A549 (cell line): Measurements from ENCODE around the gene NFX1. TPM values are rescaled to one million over a fixed set of nuclear protein-coding genes. Genes with fewer than 3 reads are reported as not detected.

Experiments used
- ATAC-seq, 2 experiments: fragments of 200-7000 bp in 1 of 2; fragments of >200 bp in 1 of 2; cut with Nextera tagmentation in 1 of 2; cut with Tn5 transposase in 1 of 2; 3 replicates each; pipeline versions ENCODE4 v1.8.0 to v1.9.1; 2018 to 2020; ENCODE audit warnings: mild to moderate bottlenecking in 1 of 2, moderate library complexity in 1 of 2
- CTCF ChIA-PET: fragments of 300-600 bp; sonication (Branson Sonifier 250); formaldehyde crosslinking; extraction: SDS; loops from one replicate; lab custom pipeline; 2021; ENCODE audit warnings: antibody characterized with exemption, inconsistent platforms; lab: Yijun Ruan, JAX
- POLR2A ChIA-PET: fragments of 350-600 bp; formaldehyde crosslinking; extraction: SDS; loops from one replicate; lab custom pipeline; 2021; ENCODE audit warnings: antibody characterized with exemption, inconsistent platforms; lab: Yijun Ruan, JAX
- DNase-seq, 2 experiments: peaks; one replicate each; pipeline versions ENCODE4 v3.0.0 to v3.0.0-alpha.2; 2011 to 2016; ENCODE audit warnings: low read depth in 1 of 2, low spot score in 1 of 2
- FAIRE-seq: peaks from 2 replicates; lab custom pipeline; 2011; peaks lifted over from hg19 to GRCh38; lab: Jason Lieb, UNC
- H3K27ac ChIP-seq, 2 experiments: fragments of >200 bp; sonication (Bioruptor Twin); formaldehyde crosslinking; 3 replicates each; pipeline ENCODE4 v1.5.1; 2016 to 2017
- H3K4me1 ChIP-seq: fragments of >200 bp; sonication (Bioruptor Twin); formaldehyde crosslinking; 3 replicates; pipeline ENCODE4 v1.6.1; 2016
- H3K4me2 ChIP-seq: fragments of >200 bp; sonication (Bioruptor Twin); formaldehyde crosslinking; 3 replicates; pipeline ENCODE4 v1.6.1; 2016
- H3K4me3 ChIP-seq: fragments of >200 bp; sonication (Bioruptor Twin); formaldehyde crosslinking; 3 replicates; pipeline ENCODE4 v1.5.1; 2016
- H3K9me3 ChIP-seq: fragments of >200 bp; sonication (Bioruptor Twin); formaldehyde crosslinking; 3 replicates; pipeline ENCODE4 v1.6.1; 2016
- CBX2 ChIP-seq: fragments of 200-600 bp; sonication (generic); IDR thresholded peaks from 2 replicates; pipeline ENCODE4 v1.6.1; 2016; ENCODE audit warnings: low read depth, mild to moderate bottlenecking, borderline replicate concordance
- CBX8 ChIP-seq: fragments of 200-600 bp; sonication (generic); IDR thresholded peaks from 2 replicates; pipeline ENCODE4 v1.6.1; 2016
- CEBPB ChIP-seq, 2 experiments: fragments of >200 bp in 1 of 2; sonication (Bioruptor Twin) in 1 of 2; formaldehyde crosslinking in 1 of 2; IDR thresholded peaks; 2 replicates each; pipeline ENCODE4 v1.6.1; 2012 to 2016
- EHF ChIP-seq: fragments of 250-450 bp; sonication (Bioruptor Pico); IDR thresholded peaks from 2 replicates; pipeline ENCODE4 v1.5.0; 2020; ENCODE audit warnings: mild to moderate bottlenecking
- EP300 ChIP-seq, 2 experiments: fragments of >200 bp; sonication (Bioruptor Twin); formaldehyde crosslinking; IDR thresholded peaks; 2 replicates in 1 of 2; 3 replicates in 1 of 2; pipeline ENCODE4 v1.6.1; 2016 to 2017
- ESRRA ChIP-seq: fragments of 150-350 bp; IDR thresholded peaks from 2 replicates; pipeline ENCODE4 v1.6.1; 2014; ENCODE audit warnings: mild to moderate bottlenecking, low read length, borderline replicate concordance
- FOSL2 ChIP-seq, 2 experiments: fragments of 450-650 bp in 1 of 2; fragments of >200 bp in 1 of 2; sonication (Bioruptor Twin) in 1 of 2; formaldehyde crosslinking; IDR thresholded peaks; 2 replicates each; pipeline versions ENCODE4 v1.5.0 to v1.6.1; 2016 to 2020; ENCODE audit warnings: mild to moderate bottlenecking in 1 of 2, moderate library complexity in 1 of 2
- FOXS1 ChIP-seq: fragments of 250-450 bp; sonication (Bioruptor Pico); IDR thresholded peaks from 2 replicates; pipeline ENCODE4 v1.5.0; 2020; ENCODE audit warnings: mild to moderate bottlenecking, moderate library complexity
- HES2 ChIP-seq: fragments of >200 bp; sonication (Bioruptor Twin); formaldehyde crosslinking; IDR thresholded peaks from 2 replicates; pipeline ENCODE4 v1.6.1; 2016
- HEYL ChIP-seq: fragments of 250-450 bp; sonication (Bioruptor Pico); IDR thresholded peaks from 2 replicates; pipeline ENCODE4 v1.8.0; 2021; ENCODE audit warnings: mild to moderate bottlenecking, moderate library complexity
- KDM5A ChIP-seq: fragments of 200-600 bp; sonication (generic); IDR thresholded peaks from 2 replicates; pipeline ENCODE4 v1.6.1; 2016; ENCODE audit warnings: antibody characterized with exemption, mild to moderate bottlenecking
- MAZ ChIP-seq: fragments of 150-350 bp; IDR thresholded peaks from 2 replicates; pipeline ENCODE4 v1.6.1; 2014; ENCODE audit warnings: antibody characterized with exemption, low read depth, low read length, borderline replicate concordance
- NFE2L2 ChIP-seq: fragments of 150-350 bp; conservative IDR thresholded peaks from 2 replicates; pipeline ENCODE4 v1.6.1; 2014; ENCODE audit warnings: low read length
- NPAS2 ChIP-seq: fragments of 250-450 bp; sonication (Bioruptor Pico); IDR thresholded peaks from 2 replicates; pipeline ENCODE4 v1.8.0; 2022; ENCODE audit warnings: mild to moderate bottlenecking, moderate library complexity, borderline replicate concordance
- PBX3 ChIP-seq: IDR thresholded peaks from 2 replicates; pipeline ENCODE4 v1.6.1; 2012
- POLR2AphosphoS2 ChIP-seq: conservative IDR thresholded peaks from 2 replicates; pipeline ENCODE4 v1.6.1; 2012; ENCODE audit warnings: low read length, improper control_type of control experiment, inconsistent platforms
- RARB ChIP-seq: fragments of 250-450 bp; sonication (Bioruptor Pico); IDR thresholded peaks from 2 replicates; pipeline ENCODE4 v1.8.0; 2021; ENCODE audit warnings: mild to moderate bottlenecking, moderate library complexity
- REST ChIP-seq: fragments of 200-600 bp; sonication (generic); IDR thresholded peaks from 2 replicates; pipeline ENCODE4 v1.6.1; 2016; ENCODE audit warnings: antibody characterized with exemption, mild to moderate bottlenecking, moderate library complexity
- ZC3H11A ChIP-seq: fragments of 450-650 bp; IDR thresholded peaks from 2 replicates; pipeline ENCODE4 v1.6.1; 2014; ENCODE audit warnings: antibody characterized with exemption, mild to moderate bottlenecking
- ZFP36 ChIP-seq: fragments of 450-650 bp; IDR thresholded peaks from 2 replicates; pipeline ENCODE4 v1.6.1; 2014; ENCODE audit warnings: borderline replicate concordance; ENCODE audit not compliant: partially characterized antibody
- ZSCAN20 ChIP-seq: fragments of 250-450 bp; sonication (Bioruptor Pico); IDR thresholded peaks from 2 replicates; pipeline ENCODE4 v1.8.0; 2022; ENCODE audit warnings: mild to moderate bottlenecking, moderate library complexity
- WGBS: methylation state at CpG from one replicate; pipeline ENCODE4 v1.1.6; 2017; ENCODE audit errors: missing lambda C conversion rate; 5-methylcytosine and 5-hydroxymethylcytosine counted together
- polyA plus RNA-seq, 4 experiments: library from polyadenylated mRNA; depleted of rRNA in 3 of 4; stranded (reverse); fragments of >200 nt; fragmentation: RNase III in 1 of 4; extraction: RNeasy Plus Mini Kit Qiagen cat#74134 plus additional on column Dnase treatment in 1 of 4; gene quantifications; 2 replicates in 3 of 4; 3 replicates in 1 of 4; pipeline ENCODE4 v1.2.3, GENCODE V29; 2011 to 2017
- TF ChIP-seq, protein P1 (sequence below): fragments of 450-650 bp; IDR thresholded peaks from 2 replicates; pipeline ENCODE4 v1.6.1; 2014; ENCODE audit warnings: antibody characterized with exemption

Gene NFX1
- polyA plus RNA-seq, 2 of the 4 experiments (the other 2 are of a cell fraction) = 24.8 to 41.2 TPM

- ATAC-seq = peak; percentile 49 to 60
- peaks cover 48% of the 10 kb centered on the region for H3K4me1 ChIP-seq
- no peak for DNase-seq
- ChIA-PET POLR2A (interaction anchor here (0.5 to 1.7 kb wide), 18 partner anchors 10 to 531 kb away, joined by 3 to 13 read pairs (median 5); partner anchors contain the start of genes B4GALT1, BAG1, CHMP5 and DNAJA1), CTCF (interaction anchor here (0.8 to 2.6 kb wide), 10 partner anchors 9 to 432 kb away, joined by 3 to 7 read pairs (median 4); partner anchors contain the start of gene AQP3)
- peak overlapping the region; percentile 91 for H3K4me2 ChIP-seq
- H3K4me3 ChIP-seq = peak overlapping the region; percentile 66
- H3K27ac ChIP-seq = peak overlapping the region; percentile 91 to 99
- no peak for FAIRE-seq
- 3% methylated on average over 13 of the region's 14 CpGs for WGBS
- TF ChIP-seq HES2 = no peak
- no peak for TF ChIP-seq CBX8
- no peak for TF ChIP-seq PBX3
- no peak for TF ChIP-seq RARB
- TF ChIP-seq NPAS2 = no peak
- no peak for TF ChIP-seq FOXS1 (CRISPR knock-in tag)
- TF ChIP-seq KDM5A = no peak
- TF ChIP-seq ZSCAN20 (CRISPR knock-in tag) = no peak
- TF ChIP-seq MAZ = no peak
- no peak for TF ChIP-seq CEBPB (IDR thresholded peaks at IDR 0.05)
- no peak for TF ChIP-seq HEYL (CRISPR knock-in tag)
- H3K9me3 ChIP-seq = no peaks in the 10 kb centered on the region
Measured at GRCh38 chr9:33289936-33290246, 425 bp upstream of the NFX1 start.

GRCh38 chr9:33291031-33291397, 698 bp downstream of the NFX1 start:
- WGBS = 4% methylated on average over 7 of the region's 7 CpGs
- H3K4me2 ChIP-seq = peak overlapping the region; percentile 78
- ATAC-seq (no peak), DNase-seq (no peak), FAIRE-seq (no peak)
- H3K4me3 ChIP-seq = peak overlapping the region; percentile 66
- CTCF ChIA-PET = interaction anchor here (1.1 to 2.6 kb wide), 5 partner anchors 10 to 175 kb away, joined by 3 to 7 read pairs (median 4); no protein-coding TSS in a partner anchor
- H3K27ac ChIP-seq = peak overlapping the region; percentile 91 to 99
- TF ChIP-seq CEBPB (IDR thresholded peaks at IDR 0.05) (no peak), HEYL (CRISPR knock-in tag) (no peak), POLR2AphosphoS2 (peak; percentile 8; the same call in 1 of the 2 replicates), REST (no peak), ZFP36 (no peak), KDM5A (no peak), CBX2 (no peak), EP300 (IDR thresholded peaks at IDR 0.05) (no peak), ESRRA (0 out of 2 replicates have a peak, but pooled peaks have one; percentile 42), FOSL2 (IDR thresholded peaks at IDR 0.05) (no peak), FOSL2 (CRISPR knock-in tag; IDR thresholded peaks at IDR 0.05) (peak; percentile 72), EHF (no peak), NFE2L2 (no peak), ZC3H11A (no peak), MAZ (no peak)
- TF ChIP-seq, protein P1, sequence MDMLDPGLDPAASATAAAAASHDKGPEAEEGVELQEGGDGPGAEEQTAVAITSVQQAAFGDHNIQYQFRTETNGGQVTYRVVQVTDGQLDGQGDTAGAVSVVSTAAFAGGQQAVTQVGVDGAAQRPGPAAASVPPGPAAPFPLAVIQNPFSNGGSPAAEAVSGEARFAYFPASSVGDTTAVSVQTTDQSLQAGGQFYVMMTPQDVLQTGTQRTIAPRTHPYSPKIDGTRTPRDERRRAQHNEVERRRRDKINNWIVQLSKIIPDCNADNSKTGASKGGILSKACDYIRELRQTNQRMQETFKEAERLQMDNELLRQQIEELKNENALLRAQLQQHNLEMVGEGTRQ = no peak
- H3K4me1 ChIP-seq = peaks cover 48% of the 10 kb centered on the region
- POLR2A ChIA-PET = interaction anchor here (1.1 to 1.7 kb wide), 5 partner anchors 27 to 266 kb away, joined by 4 to 12 read pairs (median 5); partner anchors contain the start of genes BAG1, CHMP5, DNAJA1 and NOL6
- no peaks in the 10 kb centered on the region for H3K9me3 ChIP-seq
